Kidney (tissue), 14 donors: ENCODE measurements around the gene BCLAF1. TPM values are rescaled to one million over a fixed set of nuclear protein-coding genes. Genes with fewer than 3 reads are reported as not detected.

ENCODE experiments used
- DNase-seq, 5 donors: peaks; one replicate each; pipeline ENCODE4 v3.0.0-alpha.2; 2013 to 2020
- FAIRE-seq: peaks from 2 replicates; lab custom pipeline; 2012; peaks lifted over from hg19 to GRCh38; lab: Jason Lieb, UNC
- H3K27ac ChIP-seq, 2 donors: one replicate each; pipeline ENCODE4 v1.7.0; 2013; ENCODE audit warnings: low read depth in 2 of 2, low read length in 2 of 2, inconsistent platforms in 1 of 2
- H3K27me3 ChIP-seq: one replicate; pipeline ENCODE4 v1.7.1; 2013; ENCODE audit warnings: low read length, inconsistent platforms; ENCODE audit not compliant: control insufficient read depth, insufficient read depth
- H3K36me3 ChIP-seq, 3 donors: one replicate each; pipeline versions ENCODE4 v1.7.0 to v1.7.1; 2013; ENCODE audit warnings: low read length in 3 of 3, control low read depth in 1 of 3, inconsistent platforms in 1 of 3; ENCODE audit not compliant: insufficient read depth in 3 of 3, control insufficient read depth in 2 of 3
- H3K4me1 ChIP-seq, 3 donors: one replicate each; pipeline versions ENCODE4 v1.7.0 to v1.7.1; 2013; ENCODE audit warnings: low read length in 3 of 3, inconsistent platforms in 1 of 3, low read depth in 1 of 3; ENCODE audit not compliant: control insufficient read depth in 2 of 3, insufficient read depth in 2 of 3
- H3K4me3 ChIP-seq, 3 donors: one replicate each; pipeline versions ENCODE4 v1.7.0 to v1.8.1; 2013; ENCODE audit warnings: low read length in 3 of 3, control low read depth in 1 of 3, inconsistent platforms in 1 of 3
- H3K9ac ChIP-seq, 3 donors: one replicate each; pipeline versions ENCODE4 v1.7.0 to v1.7.1; 2013; ENCODE audit warnings: low read length in 3 of 3, control low read depth in 1 of 3, inconsistent platforms in 1 of 3
- H3K9me3 ChIP-seq, 3 donors: one replicate each; pipeline versions ENCODE4 v1.7.0 to v1.7.1; 2013; ENCODE audit warnings: low read length in 3 of 3, control low read depth in 1 of 3, inconsistent platforms in 1 of 3; ENCODE audit not compliant: control insufficient read depth in 2 of 3, insufficient read depth in 1 of 3
- CTCF ChIP-seq: IDR thresholded peaks from 3 replicates; pipeline ENCODE4 v1.5.1; 2012; ENCODE audit warnings: mild to moderate bottlenecking, moderate library complexity, borderline replicate concordance; ENCODE audit not compliant: insufficient read depth; ENCODE audit errors: extremely low read depth
- intact Hi-C: fragments of 100-400 bp; cut with DNase I; formaldehyde crosslinking; loops from one replicate; pipeline ENCODE4 v1.11.1; 2022
- polyA plus RNA-seq: library from polyadenylated mRNA; stranded (reverse); fragments of 350-450 nt; fragmentation: Illumina TruSeq; extraction: RNeasy Lipid Tissue Mini Kit (QIAGEN cat#74804); gene quantifications from one replicate; pipeline ENCODE4 v1.2.3, GENCODE V29; 2014; ENCODE audit warnings: low read depth, low replicate concordance; ENCODE audit not compliant: insufficient read depth
- total RNA-seq: library from RNA; stranded (reverse); fragmentation: NEBNext Ultra II Directional; extraction: Animal tissue kit (Norgen Biotek cat#: 25700); gene quantifications from one replicate; pipeline ENCODE4 v1.2.1, GENCODE V29; 2021
- donor health status: control.
- donor health status: control.
- donor health status: control.
- donor health status: control.
- donor health status: control.
- donor health status: DM: yes; HTN: yes; CAD: no.
- donor health status: Normal renal cell carcinoma (clear cell type).

BCLAF1 gene
- total and polyA plus RNA-seq, 2 donors from 2014 or later = 18.3 to 132 TPM

GRCh38 chr6:136235233-136235564, 54.4 kb downstream of the BCLAF1 start:
- Histone ChIP-seq H3K27me3 (no peaks in the 10 kb centered on the region), H3K36me3 (no peaks in the 10 kb centered on the region), H3K9ac (no peak overlapping the region), H3K27ac (no peak overlapping the region), H3K9me3 (no peaks in the 10 kb centered on the region), H3K4me1 (no peaks in the 10 kb centered on the region), H3K4me3 (no peak overlapping the region)
- intact Hi-C loops = no loop called here
- TF ChIP-seq CTCF = no peak
- FAIRE-seq = no peak
- no peak for DNase-seq

DNA sequence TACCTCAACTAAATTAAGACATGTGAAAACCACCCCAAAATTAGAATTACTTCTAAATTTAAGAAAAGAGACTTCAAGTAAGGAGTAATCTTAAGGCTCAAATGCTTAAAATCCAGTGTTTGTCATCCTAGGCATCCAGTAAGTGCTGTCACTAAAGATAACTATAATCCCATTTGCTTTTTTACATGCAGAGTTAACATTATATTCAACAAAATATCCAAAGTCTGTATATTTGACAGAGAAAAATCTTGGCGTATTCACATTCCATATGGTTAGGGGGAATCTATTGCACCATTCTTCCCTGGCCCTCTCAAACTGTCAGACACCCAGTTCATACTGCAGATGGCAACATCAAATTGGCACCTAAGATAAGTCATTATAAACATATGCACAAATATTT, 56.9 kb downstream of the BCLAF1 start:
- no peak for DNase-seq
- Histone ChIP-seq H3K27ac (no peak overlapping the region), H3K27me3 (no peaks in the 10 kb centered on the region), H3K9ac (no peak overlapping the region), H3K4me1 (peaks cover 0 to 3% (median under 1%) of the 10 kb centered on the region in 3 donors), H3K4me3 (no peak overlapping the region), H3K36me3 (no peaks in the 10 kb centered on the region), H3K9me3 (no peaks in the 10 kb centered on the region)
- TF ChIP-seq CTCF = no peak
- intact Hi-C loops = no loop called here
- FAIRE-seq = no peak

DNA sequence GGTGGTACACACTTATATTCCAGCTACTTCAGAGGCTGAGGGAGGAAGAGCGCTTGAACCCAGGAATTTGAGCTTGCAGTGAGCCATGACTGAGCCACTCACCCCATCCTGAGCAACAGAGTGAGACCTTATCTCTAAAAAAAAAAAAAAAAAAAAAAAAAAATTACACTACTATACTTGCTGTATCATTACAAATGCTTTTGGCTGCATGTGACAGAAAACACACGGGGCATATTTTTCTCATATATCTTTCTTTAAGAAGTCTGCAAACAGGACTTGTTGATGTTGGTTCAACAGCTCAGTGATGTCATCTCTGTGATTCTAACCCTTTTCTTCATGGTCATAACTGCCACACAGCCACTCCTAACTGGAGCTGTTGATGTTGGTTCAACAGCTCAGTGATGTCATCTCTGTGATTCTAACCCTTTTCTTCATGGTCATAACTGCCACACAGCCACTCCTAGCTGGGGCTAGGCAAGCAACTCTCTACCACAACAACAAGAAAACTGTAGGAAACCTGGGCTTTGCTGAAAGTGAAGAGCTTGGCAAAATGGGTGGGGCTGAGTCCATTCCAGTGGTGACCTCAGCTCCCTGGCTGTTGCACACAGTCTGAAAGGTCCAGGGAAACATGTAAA, 59.3 kb downstream of the BCLAF1 start:
- no peak for TF ChIP-seq CTCF
- Histone ChIP-seq H3K27ac (no peak overlapping the region), H3K27me3 (no peaks in the 10 kb centered on the region), H3K36me3 (no peaks in the 10 kb centered on the region), H3K9me3 (no peaks in the 10 kb centered on the region), H3K4me3 (no peak overlapping the region), H3K4me1 (peaks cover 0 to 10% (median 5%) of the 10 kb centered on the region in 3 donors), H3K9ac (no peak overlapping the region)
- DNase-seq = no peak
- FAIRE-seq = no peak
- intact Hi-C loops = no loop called here

DNA sequence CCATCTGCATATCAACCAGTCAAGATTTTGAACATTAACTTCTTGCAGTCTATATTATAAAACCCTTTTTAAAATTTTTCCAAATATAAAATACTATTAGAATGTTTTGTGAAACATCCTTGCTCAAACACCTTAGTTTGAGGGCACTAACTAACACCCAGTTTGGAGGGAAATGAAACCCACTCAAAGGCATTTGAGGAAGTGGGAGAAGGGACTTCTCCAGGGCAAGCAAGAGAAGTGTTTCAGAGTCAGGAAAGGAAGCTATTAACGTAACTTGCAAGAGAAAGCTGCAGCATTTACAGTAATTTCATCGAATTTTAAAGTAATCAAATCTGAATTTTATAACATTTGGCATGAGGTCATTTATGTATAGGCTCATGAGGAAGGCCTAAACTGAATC, 60.8 kb downstream of the BCLAF1 start:
- no peak for FAIRE-seq
- intact Hi-C loops = no loop called here
- H3K4me1 ChIP-seq = peaks cover 0 to 10% (median 5%) of the 10 kb centered on the region in 3 donors

More for the DNA sequence above, 60.8 kb downstream of the BCLAF1 start:
- no peak for TF ChIP-seq CTCF
- Histone ChIP-seq H3K9me3 (no peaks in the 10 kb centered on the region), H3K4me3 (no peak overlapping the region), H3K27me3 (no peaks in the 10 kb centered on the region), H3K36me3 (no peaks in the 10 kb centered on the region), H3K27ac (no peak overlapping the region), H3K9ac (no peak overlapping the region)
- DNase-seq = no peak
